ENCODE results near the gene SLC16A6.
"Not testable (repeated sequence)": the region's sequence is repeated elsewhere in the genome, so short reads cannot be mapped to it uniquely, and the experiment has no call there.

The SLC16A6 gene

GRCh38 chr17:68247445-68248198, 43.3 kb downstream of the SLC16A6 start, which contains the start of gene AMZ2:
TSS of gene AMZ2 (plus strand) at chr17:68248043. CDS start at chr17:68250188, 2,145 bp downstream.
- DNase-seq (ENCODE audit: low read depth, low spot score) = peak; percentile 93

GRCh38 chr17:68246271-68247028, 44.5 kb downstream of the SLC16A6 start:
- no peak for DNase-seq (ENCODE audit: low read depth, low spot score)

GRCh38 chr17:68239632-68240366, 51.1 kb downstream of the SLC16A6 start:
- no peak for DNase-seq (ENCODE audit: low read depth, low spot score)

- DNase-seq (ENCODE audit: low read depth, low spot score) = no peak
These were observed 52.1 kb downstream of the SLC16A6 start for GRCh38 chr17:68238871-68239253.

- DNase-seq (ENCODE audit: low read depth, low spot score) = no peak
These were observed 52.6 kb downstream of the SLC16A6 start for GRCh38 chr17:68238164-68238870.

- peak; percentile 18 for DNase-seq (ENCODE audit: low read depth, low spot score)
These were observed 53.4 kb downstream of the SLC16A6 start for GRCh38 chr17:68237369-68238163.

GRCh38 chr17:68235336-68235791, 55.6 kb downstream of the SLC16A6 start:
- not testable (repeated sequence) for DNase-seq (ENCODE audit: low read depth, low spot score)

- not testable (repeated sequence) for DNase-seq (ENCODE audit: low read depth, low spot score)
These were observed 56.1 kb downstream of the SLC16A6 start for GRCh38 chr17:68234726-68235335.

- DNase-seq (ENCODE audit: low read depth, low spot score) = not testable (repeated sequence)
These were observed 58.2 kb downstream of the SLC16A6 start for GRCh38 chr17:68232741-68233140.

GRCh38 chr17:68231541-68231940, 59.4 kb downstream of the SLC16A6 start:
- no peak for DNase-seq (ENCODE audit: low read depth, low spot score)

- peak; percentile 38 for DNase-seq (ENCODE audit: low read depth, low spot score)
These were observed 59.8 kb downstream of the SLC16A6 start for GRCh38 chr17:68231131-68231530.

GRCh38 chr17:68229619-68230018, 61.3 kb downstream of the SLC16A6 start:
- DNase-seq (ENCODE audit: low read depth, low spot score) = no peak

GRCh38 chr17:68228817-68229570, 61.9 kb downstream of the SLC16A6 start:
- no peak for DNase-seq (ENCODE audit: low read depth, low spot score)

GRCh38 chr17:68228039-68228680, 62.8 kb downstream of the SLC16A6 start:
- DNase-seq (ENCODE audit: low read depth, low spot score) = not testable (repeated sequence)

GRCh38 chr17:68225055-68225454, 65.9 kb downstream of the SLC16A6 start:
- DNase-seq (ENCODE audit: low read depth, low spot score) = not testable (repeated sequence)

- no peak for DNase-seq (ENCODE audit: low read depth, low spot score)
These were observed 68.3 kb downstream of the SLC16A6 start for GRCh38 chr17:68222606-68223005.

- DNase-seq (ENCODE audit: low read depth, low spot score) = peak; percentile 27
These were observed 69.1 kb downstream of the SLC16A6 start for GRCh38 chr17:68221786-68222185.

GRCh38 chr17:68220786-68221185, 70.1 kb downstream of the SLC16A6 start:
- not testable (repeated sequence) for DNase-seq (ENCODE audit: low read depth, low spot score)

- not testable (repeated sequence) for DNase-seq (ENCODE audit: low read depth, low spot score)
These were observed 70.7 kb downstream of the SLC16A6 start for GRCh38 chr17:68220186-68220585.
